Esophagus muscularis mucosa (tissue), 4 donors: ENCODE data around the gene KCMF1. TPM values are rescaled to one million over a fixed set of nuclear protein-coding genes. Genes with fewer than 3 reads are reported as not detected.

Experiments used
- DNase-seq: peaks from one replicate; pipeline ENCODE4 v3.0.0-alpha.2; 2017; ENCODE audit errors: extremely low spot score
- H3K27ac ChIP-seq, 4 donors: fragments of 200-600 bp; sonication (generic); replicated peaks in 1 of 4; 1 replicate in 3 of 4; 2 replicates in 1 of 4; pipeline ENCODE4 v1.5.1; 2016 to 2019; ENCODE audit warnings: mild to moderate bottlenecking in 1 of 4
- H3K27me3 ChIP-seq, 4 donors: fragments of 200-600 bp; sonication (generic); one replicate each; pipeline versions ENCODE4 v1.5.1 to v1.6.0; 2016 to 2019
- H3K36me3 ChIP-seq, 4 donors: fragments of 200-600 bp; sonication (generic); one replicate each; pipeline ENCODE4 v1.5.1; 2016 to 2019
- H3K4me1 ChIP-seq, 4 donors: fragments of 200-600 bp; sonication (generic); one replicate each; pipeline ENCODE4 v1.5.1; 2016 to 2019
- H3K4me3 ChIP-seq, 4 donors: fragments of 200-600 bp; sonication (generic); 1 replicate in 2 of 4; 2 replicates in 2 of 4; pipeline ENCODE4 v1.5.1; 2016 to 2019; ENCODE audit warnings: mild to moderate bottlenecking in 4 of 4, moderate library complexity in 1 of 4
- H3K9me3 ChIP-seq, 4 donors: fragments of 200-600 bp; sonication (generic); 1 replicate in 3 of 4; 2 replicates in 1 of 4; pipeline ENCODE4 v1.5.1; 2016 to 2019
- CTCF ChIP-seq, 3 experiments: fragments of 200-600 bp in 2 of 3; fragments of 450-650 bp in 1 of 3; sonication (generic) in 2 of 3; IDR thresholded peaks; one replicate each; pipeline ENCODE4 v1.5.1; 2017 to 2019; ENCODE audit warnings: antibody characterized with exemption in 3 of 3, mild to moderate bottlenecking in 2 of 3, moderate library complexity in 1 of 3
- EP300 ChIP-seq: sonication (generic); formaldehyde crosslinking; IDR thresholded peaks from one replicate; pipeline ENCODE4 v1.6.1; 2017; ENCODE audit warnings: antibody characterized with exemption
- POLR2A ChIP-seq: fragments of 450-650 bp; IDR thresholded peaks from one replicate; pipeline ENCODE4 v1.6.1; 2017; ENCODE audit warnings: antibody characterized with exemption, moderate library complexity, mild to moderate bottlenecking, low read depth
- POLR2AphosphoS5 ChIP-seq, 2 donors: sonication (generic); formaldehyde crosslinking; IDR thresholded peaks; one replicate each; pipeline ENCODE4 v1.6.1; 2017; ENCODE audit warnings: antibody characterized with exemption in 2 of 2
- WGBS: methylation state at CpG from one replicate; pipeline ENCODE4 v1.1.5; 2018; 5-methylcytosine and 5-hydroxymethylcytosine counted together
- intact Hi-C: fragments of 100-400 bp; cut with DNase I; formaldehyde crosslinking; loops from one replicate; pipeline ENCODE4 v1.15.1; 2023
- total RNA-seq, 4 donors: library from RNA; depleted of rRNA; stranded (reverse); fragments of >200 nt; gene quantifications; one replicate each; pipeline versions ENCODE4 v1.1.0 to v1.2.1, GENCODE V29; 2016

The KCMF1 gene
- total RNA-seq, 4 donors from 2014 or later = 48.0 to 73.1 (median 65.4) TPM

DNA sequence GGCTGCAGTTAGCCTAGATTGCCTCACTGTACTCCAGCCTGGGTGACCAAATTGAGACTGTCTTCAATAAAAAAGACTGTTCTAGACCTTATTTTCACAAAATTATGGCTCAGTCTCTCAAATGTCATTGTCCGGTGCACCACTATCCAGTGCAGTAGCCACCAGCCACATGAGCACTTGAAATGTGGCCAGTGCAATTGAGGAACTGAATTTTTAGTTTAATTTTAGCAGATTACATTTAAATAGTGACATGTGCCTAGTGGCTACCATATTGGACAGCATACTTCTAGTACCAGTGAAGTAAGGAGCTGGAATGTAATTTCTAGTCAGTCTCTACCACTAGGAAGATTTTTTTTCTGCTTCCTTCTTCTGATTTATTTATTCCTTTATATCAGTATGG lies 39.4 kb downstream of the KCMF1 start:
- Histone ChIP-seq H3K36me3 (peaks cover 0 to 13% (median 4%) of the 10 kb centered on the region in 4 donors), H3K4me3 (no peak overlapping the region), H3K27me3 (no peaks in the 10 kb centered on the region), H3K27ac (no peak overlapping the region), H3K9me3 (no peaks in the 10 kb centered on the region), H3K4me1 (peaks cover 27 to 60% (median 52%) of the 10 kb centered on the region in 4 donors)
- intact Hi-C loops = no loop called here
- TF ChIP-seq EP300 = no peak
- no peak for TF ChIP-seq POLR2A
- TF ChIP-seq POLR2AphosphoS5 (IDR thresholded peaks at IDR 0.05) = no peak
- DNase-seq = no peak
- WGBS = 89% methylated on average over 1 of the region's 1 CpG

DNA sequence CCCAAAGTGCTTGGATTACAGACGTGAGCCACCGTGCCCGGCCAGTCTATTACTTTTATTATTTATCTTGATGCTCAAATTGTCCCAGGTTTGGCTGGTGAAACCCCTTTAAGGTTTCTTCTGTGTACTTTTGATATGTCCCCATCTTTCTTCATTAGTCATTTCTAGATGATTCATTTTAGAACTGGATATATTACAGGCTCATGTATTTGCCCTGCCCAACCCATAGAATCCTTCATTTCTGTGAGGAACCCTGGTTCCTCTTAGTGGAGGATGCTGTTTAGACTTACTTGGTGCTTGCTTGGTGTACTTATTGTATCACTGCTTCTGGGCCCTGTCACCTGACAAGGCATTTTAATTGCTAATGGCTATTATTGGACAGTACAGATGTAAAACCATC lies 40.1 kb downstream of the KCMF1 start:
- TF ChIP-seq POLR2A (no peak), CTCF (IDR thresholded peaks at IDR 0.05) (no peak), EP300 (no peak), POLR2AphosphoS5 (IDR thresholded peaks at IDR 0.05) (no peak)
- no peak overlapping the region for H3K4me3 ChIP-seq
- H3K4me1 ChIP-seq = peaks cover 34 to 65% (median 56%) of the 10 kb centered on the region in 4 donors
- peaks cover 0 to 13% (median 4%) of the 10 kb centered on the region in 4 donors for H3K36me3 ChIP-seq
- intact Hi-C loops = no loop called here
- no peaks in the 10 kb centered on the region for H3K27me3 ChIP-seq
- H3K27ac ChIP-seq = no peak overlapping the region
- no peak for DNase-seq
- no peaks in the 10 kb centered on the region for H3K9me3 ChIP-seq
- 97% methylated on average over 3 of the region's 3 CpGs for WGBS

GRCh38 chr2:85011747-85012146 lies 40.8 kb downstream of the KCMF1 start:
- no peak overlapping the region for H3K27ac ChIP-seq
- no peaks in the 10 kb centered on the region for H3K27me3 ChIP-seq
- WGBS = 89% methylated on average over 3 of the region's 3 CpGs
- TF ChIP-seq POLR2A (no peak), POLR2AphosphoS5 (IDR thresholded peaks at IDR 0.05) (no peak), EP300 (no peak), CTCF (IDR thresholded peaks at IDR 0.05) (no peak)
- H3K9me3 ChIP-seq = no peaks in the 10 kb centered on the region
- no peak overlapping the region for H3K4me3 ChIP-seq
- DNase-seq = no peak
- H3K4me1 ChIP-seq = peaks cover 34 to 71% (median 62%) of the 10 kb centered on the region in 4 donors
- H3K36me3 ChIP-seq = peaks cover 0 to 13% (median 4%) of the 10 kb centered on the region in 4 donors
- intact Hi-C loops = no loop called here

DNA sequence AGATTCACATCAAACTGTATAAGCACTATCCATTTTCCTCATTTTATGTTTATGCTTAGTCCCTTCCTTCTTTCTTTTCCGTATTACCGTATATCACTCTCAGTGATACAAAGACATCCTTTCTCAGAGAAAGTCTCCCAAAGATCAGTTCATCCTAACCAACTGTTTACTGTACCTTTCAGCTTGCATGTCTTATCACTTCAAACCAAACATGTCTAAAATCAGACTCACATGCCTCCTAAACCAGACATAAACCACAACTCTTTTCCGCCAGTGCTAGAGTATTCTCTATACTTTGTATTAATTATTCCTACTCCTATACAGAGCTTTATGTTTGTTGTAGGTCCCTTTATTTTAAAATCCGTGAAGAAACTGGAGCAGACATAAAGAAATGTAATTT lies 41.5 kb downstream of the KCMF1 start:
- WGBS = 72% methylated on average over 4 of the region's 4 CpGs
- Histone ChIP-seq H3K27me3 (no peaks in the 10 kb centered on the region), H3K36me3 (peaks cover 0 to 9% (median 3%) of the 10 kb centered on the region in 4 donors), H3K4me1 (peaks cover 36 to 75% (median 66%) of the 10 kb centered on the region in 4 donors), H3K4me3 (no peak overlapping the region), H3K9me3 (no peaks in the 10 kb centered on the region), H3K27ac (no peak overlapping the region)
- TF ChIP-seq POLR2A (no peak), CTCF (IDR thresholded peaks at IDR 0.05) (no peak), POLR2AphosphoS5 (IDR thresholded peaks at IDR 0.05) (no peak), EP300 (no peak)
- intact Hi-C loops = no loop called here
- DNase-seq = no peak

DNA sequence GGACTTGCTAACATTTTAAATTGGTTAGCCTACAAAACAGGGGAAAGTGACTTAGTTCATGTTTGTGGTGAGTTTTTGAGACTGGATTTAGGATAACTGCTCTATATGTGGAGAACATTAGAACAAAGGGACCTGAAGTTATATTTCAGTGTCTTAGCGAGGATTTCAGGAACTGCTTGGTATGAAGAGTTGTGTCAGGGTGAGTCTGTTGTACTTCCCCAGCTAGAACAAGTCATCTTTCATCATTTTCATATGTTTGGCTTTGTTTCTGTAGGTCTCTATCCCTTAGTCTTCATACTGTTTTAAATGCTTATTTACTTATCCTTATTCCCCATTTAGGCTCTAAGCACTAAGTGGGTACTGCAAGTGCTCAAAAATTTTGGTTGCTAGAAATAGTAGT lies 41.9 kb downstream of the KCMF1 start:
- no peaks in the 10 kb centered on the region for H3K27me3 ChIP-seq
- peaks cover 41 to 77% (median 70%) of the 10 kb centered on the region in 4 donors for H3K4me1 ChIP-seq
- no peak for DNase-seq
- H3K4me3 ChIP-seq = no peak overlapping the region
- peaks cover 0 to 6% (median under 1%) of the 10 kb centered on the region in 4 donors for H3K36me3 ChIP-seq
- H3K9me3 ChIP-seq = no peaks in the 10 kb centered on the region
- no peak overlapping the region for H3K27ac ChIP-seq
- intact Hi-C loops = no loop called here
- 85% methylated on average over 1 of the region's 1 CpG for WGBS
- no peak for TF ChIP-seq POLR2AphosphoS5 (IDR thresholded peaks at IDR 0.05)
- TF ChIP-seq CTCF (IDR thresholded peaks at IDR 0.05) = no peak
- no peak for TF ChIP-seq EP300
- TF ChIP-seq POLR2A = no peak
